Pancreas (tissue), 10 donors: ENCODE measurements around the gene SOX11. TPM values are rescaled to one million over a fixed set of nuclear protein-coding genes. Genes with fewer than 3 reads are reported as not detected.

ENCODE experiments used
- ATAC-seq, 4 donors: fragments of 200-7000 bp; cut with Tn5 transposase; one replicate each; pipeline versions ENCODE4 v1.8.0 to v1.9.1; 2020; ENCODE audit warnings: mild to moderate bottlenecking in 4 of 4, moderate library complexity in 4 of 4
- DNase-seq, 6 donors: peaks; one replicate each; pipeline ENCODE4 v3.0.0-alpha.2; 2020
- FAIRE-seq: peaks from 2 replicates; lab custom pipeline; 2012; peaks lifted over from hg19 to GRCh38; lab: Jason Lieb, UNC
- H3K27ac ChIP-seq, 4 donors: fragments of 200-600 bp; sonication (generic); 1 replicate in 3 of 4; 2 replicates in 1 of 4; pipeline versions ENCODE4 v1.5.0 to v1.8.0; 2020
- H3K27me3 ChIP-seq, 4 donors: fragments of 200-600 bp; one replicate each; pipeline ENCODE4 v1.8.0; 2021
- H3K36me3 ChIP-seq, 3 donors: fragments of 200-600 bp; sonication (generic) in 1 of 3; one replicate each; pipeline versions ENCODE4 v1.5.0 to v1.8.0; 2020 to 2021
- H3K4me1 ChIP-seq, 3 donors: fragments of 200-600 bp; one replicate each; pipeline ENCODE4 v1.8.0; 2021
- H3K4me3 ChIP-seq, 4 donors: fragments of 200-600 bp; sonication (generic) in 2 of 4; one replicate each; pipeline versions ENCODE4 v1.5.0 to v1.8.0; 2020 to 2021
- H3K9me3 ChIP-seq, 4 donors: fragments of 200-600 bp; one replicate each; pipeline ENCODE4 v1.8.0; 2021
- CTCF ChIP-seq, 4 donors: fragments of 200-600 bp; sonication (generic) in 3 of 4; IDR thresholded peaks; one replicate each; pipeline versions ENCODE4 v1.5.0 to v1.8.0; 2021; ENCODE audit warnings: antibody characterized with exemption in 4 of 4
- WGBS, 2 donors: extraction: QIAGEN DNeasy Blood & Tissue Kit; methylation state at CpG; one replicate each; pipeline ENCODE4 v1.1.7; 2013; 5-methylcytosine and 5-hydroxymethylcytosine counted together
- intact Hi-C, 3 donors: fragments of 100-400 bp; cut with DNase I; formaldehyde crosslinking; loops; one replicate each; pipeline versions ENCODE4 v1.11.1 to v1.14.2; 2022
- polyA plus RNA-seq, 2 donors: library from polyadenylated mRNA; stranded (reverse); fragments of 200-250 nt; gene quantifications; one replicate each; pipeline ENCODE4 v1.2.3, GENCODE V29; 2013
- total RNA-seq, 6 donors: library from RNA; stranded (reverse); fragmentation: NEBNext Ultra II Directional in 4 of 6; extraction: Animal tissue kit (Norgen Biotek cat#: 25700) in 4 of 6; gene quantifications; one replicate each; pipeline versions ENCODE4 v1.2.1 to v1.2.4, GENCODE V29; 2021 to 2023
- donor health status: healthy with polysubstance abuse.
- donor health status: DM: no; HTN: no; CAD: no; lungs with moderate emphysema.
- donor health status: DM: no; HTN: no; CAD: no.
- donor health status: control.
- donor health status: control.
- donor health status: Bipolar disorder and iron deficiency.
- donor health status: DM: yes; HTN: yes; CAD: no.
- donor health status: DM: no; HTN: no; CAD: no.
- donor health status: DM: no; HTN: no; CAD: no.
- donor health status: DM: yes; HTN: yes; CAD: no.

Gene SOX11
- total and polyA plus RNA-seq, 8 donors: 0.03 to 0.09 (median 0.04) TPM; not detected in 4

DNA sequence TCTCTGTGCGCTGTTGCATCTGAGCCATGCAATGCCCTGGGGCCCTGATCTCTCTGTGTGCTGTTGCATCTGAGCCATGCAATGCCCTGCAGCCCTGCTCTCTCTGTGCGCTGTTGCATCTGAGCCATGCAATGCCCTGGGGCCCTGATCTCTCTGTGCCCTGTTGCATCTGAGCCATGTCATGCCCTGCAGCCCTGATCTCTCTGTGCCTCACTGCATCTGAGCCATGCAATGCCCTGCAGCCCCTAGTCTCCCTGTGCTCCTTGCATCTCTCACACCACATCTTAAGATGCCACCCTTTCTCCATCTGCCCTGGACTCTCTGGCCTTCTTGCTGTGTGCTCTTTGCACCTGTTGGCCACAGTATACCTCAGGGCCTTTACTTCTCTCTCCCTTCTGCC, 56.2 kb downstream of the SOX11 start:
- H3K36me3 ChIP-seq: no peaks in the 10 kb centered on the region
- ATAC-seq (no peak), FAIRE-seq (no peak), DNase-seq (no peak)
- H3K4me3 ChIP-seq: no peak overlapping the region
- TF ChIP-seq CTCF (IDR thresholded peaks at IDR 0.05): no peak
- H3K27me3 ChIP-seq: no peaks in the 10 kb centered on the region
- no peaks in the 10 kb centered on the region for H3K9me3 ChIP-seq
- no peak overlapping the region for H3K27ac ChIP-seq
- H3K4me1 ChIP-seq: no peaks in the 10 kb centered on the region
- WGBS, 2 donors: 90 to 100% methylated on average over 2 of the region's 2 CpGs
- intact Hi-C loops: no loop called here

- FAIRE-seq: no peak
Measured at GRCh38 chr2:5748946-5749345, 56.8 kb downstream of the SOX11 start.

GRCh38 chr2:5749347-5749746, 57.2 kb downstream of the SOX11 start:
- no peak for TF ChIP-seq CTCF (IDR thresholded peaks at IDR 0.05)
- Histone ChIP-seq H3K9me3 (no peaks in the 10 kb centered on the region), H3K27ac (no peak overlapping the region), H3K4me3 (no peak overlapping the region), H3K27me3 (no peaks in the 10 kb centered on the region), H3K36me3 (no peaks in the 10 kb centered on the region), H3K4me1 (no peaks in the 10 kb centered on the region)
- FAIRE-seq: no peak
- 73 to 77% methylated on average over 8 of the region's 8 CpGs for WGBS, 2 donors
- DNase-seq: peak in 2 of 6 donors; percentile 27 to 42
- ATAC-seq: peak in 2 of 4 donors; percentile 22 to 36
- intact Hi-C loops: no loop called here

More at GRCh38 chr2:5748946-5749345, 56.8 kb downstream of the SOX11 start:
- H3K4me1 ChIP-seq: no peaks in the 10 kb centered on the region
- H3K27me3 ChIP-seq: no peaks in the 10 kb centered on the region
- intact Hi-C loops: no loop called here
- DNase-seq: no peak
- no peak overlapping the region for H3K4me3 ChIP-seq
- H3K27ac ChIP-seq: no peak overlapping the region
- no peaks in the 10 kb centered on the region for H3K9me3 ChIP-seq
- WGBS, 2 donors: 59 to 60% methylated on average over 4 of the region's 4 CpGs
- no peak for ATAC-seq
- no peaks in the 10 kb centered on the region for H3K36me3 ChIP-seq
- TF ChIP-seq CTCF (IDR thresholded peaks at IDR 0.05): no peak
